Uterus (tissue), 4 donors: ENCODE measurements around the gene LATS1. TPM values are rescaled to one million over a fixed set of nuclear protein-coding genes. Genes with fewer than 3 reads are reported as not detected.

Experiments used
- DNase-seq, 2 donors: peaks; one replicate each; pipeline ENCODE4 v3.0.0-alpha.2; 2019 to 2020
- H3K27ac ChIP-seq, 2 donors: fragments of 200-600 bp; sonication (generic); 1 replicate in 1 of 2; 2 replicates in 1 of 2; pipeline ENCODE4 v1.5.1; 2016 to 2018
- H3K27me3 ChIP-seq, 2 donors: fragments of 200-600 bp; sonication (generic); one replicate each; pipeline ENCODE4 v1.5.1; 2018 to 2019; ENCODE audit warnings: control low read depth in 1 of 2
- H3K36me3 ChIP-seq, 2 donors: fragments of 200-600 bp; sonication (generic); one replicate each; pipeline ENCODE4 v1.5.1; 2019; ENCODE audit warnings: control low read depth in 1 of 2
- H3K4me1 ChIP-seq, 2 donors: fragments of 200-600 bp; sonication (generic); one replicate each; pipeline ENCODE4 v1.5.1; 2018 to 2019; ENCODE audit warnings: control low read depth in 1 of 2
- H3K4me3 ChIP-seq, 2 donors: fragments of 200-600 bp; sonication (generic); 1 replicate in 1 of 2; 2 replicates in 1 of 2; pipeline ENCODE4 v1.5.1; 2018 to 2019; ENCODE audit warnings: mild to moderate bottlenecking in 1 of 2
- H3K9me3 ChIP-seq, 2 donors: fragments of 200-600 bp; sonication (generic); one replicate each; pipeline ENCODE4 v1.5.1; 2019; ENCODE audit warnings: control low read depth in 1 of 2
- CTCF ChIP-seq, 4 experiments: fragments of 200-600 bp in 2 of 4; fragments of 450-650 bp in 2 of 4; sonication (generic) in 2 of 4; IDR thresholded peaks; one replicate each; pipeline ENCODE4 v1.5.1; 2016 to 2019; ENCODE audit warnings: antibody characterized with exemption in 4 of 4, mild to moderate bottlenecking in 2 of 4, moderate library complexity in 1 of 4
- POLR2A ChIP-seq, 2 donors: fragments of 450-650 bp; IDR thresholded peaks; one replicate each; pipeline ENCODE4 v1.6.1; 2016; ENCODE audit warnings: antibody characterized with exemption in 2 of 2, mild to moderate bottlenecking in 1 of 2, moderate library complexity in 1 of 2
- intact Hi-C: fragments of 100-400 bp; cut with DNase I; formaldehyde crosslinking; loops from one replicate; pipeline ENCODE4 v1.15.1; 2023; ENCODE audit warnings: low total_unique reads
- total RNA-seq, 4 donors: library from RNA; depleted of rRNA in 3 of 4; stranded (reverse); fragments of >200 nt in 3 of 4; gene quantifications; one replicate each; pipeline versions ENCODE4 v1.1.0 to v1.2.4, GENCODE V29; 2014 to 2023
- donor health status: DM: yes; HTN: yes; CAD: no.

The LATS1 gene
- total RNA-seq, 4 donors from 2014 or later = 8.5 to 45.4 (median 27.4) TPM

GRCh38 chr6:149657441-149657840 lies 60.5 kb downstream of the LATS1 start:
- TF ChIP-seq POLR2A (IDR thresholded peaks at IDR 0.05) (no peak), CTCF (IDR thresholded peaks at IDR 0.05) (no peak)
- intact Hi-C loops = no loop called here
- no peak overlapping the region for H3K27ac ChIP-seq
- DNase-seq = no peak
- no peaks in the 10 kb centered on the region for H3K4me1 ChIP-seq
- peaks cover 0 to 6% of the 10 kb centered on the region in 2 donors for H3K36me3 ChIP-seq
- H3K27me3 ChIP-seq = no peaks in the 10 kb centered on the region
- no peaks in the 10 kb centered on the region for H3K9me3 ChIP-seq
- H3K4me3 ChIP-seq = no peak overlapping the region

- no peak for DNase-seq
- Histone ChIP-seq H3K27me3 (no peaks in the 10 kb centered on the region), H3K27ac (no peak overlapping the region), H3K4me3 (no peak overlapping the region), H3K9me3 (no peaks in the 10 kb centered on the region), H3K4me1 (no peaks in the 10 kb centered on the region), H3K36me3 (no peaks in the 10 kb centered on the region)
- TF ChIP-seq POLR2A (IDR thresholded peaks at IDR 0.05) (no peak), CTCF (IDR thresholded peaks at IDR 0.05) (no peak)
- intact Hi-C loops = no loop called here
Measured at GRCh38 chr6:149651056-149651455, 66.8 kb downstream of the LATS1 start.

GRCh38 chr6:149648148-149649145 lies 69.5 kb downstream of the LATS1 start, which contains the start of gene KATNA1:
KATNA1 (minus strand) TSS chr6:149648714; CDS start chr6:149638547, 10,167 bp downstream.
- no peaks in the 10 kb centered on the region for H3K9me3 ChIP-seq
- peak within 1 kb of the TSS; percentile 78 to 82 for H3K27ac ChIP-seq
- no peaks in the 10 kb centered on the region for H3K36me3 ChIP-seq
- peak; percentile 69 to 84 for DNase-seq
- H3K27me3 ChIP-seq = no peaks in the 10 kb centered on the region
- no peaks in the 10 kb centered on the region for H3K4me1 ChIP-seq
- peak within 1 kb of the TSS; percentile 60 to 94 for H3K4me3 ChIP-seq
- TF ChIP-seq POLR2A (IDR thresholded peaks at IDR 0.05) (peak; percentile 15 to 66), CTCF (IDR thresholded peaks at IDR 0.05) (peak in 3 of 4 experiments; percentile 4 to 17 (median 9))
- intact Hi-C loops = no loop called here

GRCh38 chr6:149646599-149646998 lies 71.3 kb downstream of the LATS1 start:
- Histone ChIP-seq H3K27me3 (no peaks in the 10 kb centered on the region), H3K36me3 (no peaks in the 10 kb centered on the region), H3K4me1 (no peaks in the 10 kb centered on the region), H3K4me3 (peak overlapping the region in 1 of 2 donors; percentile 60), H3K9me3 (no peaks in the 10 kb centered on the region), H3K27ac (no peak overlapping the region)
- TF ChIP-seq CTCF (IDR thresholded peaks at IDR 0.05) = no peak
- TF ChIP-seq POLR2A (IDR thresholded peaks at IDR 0.05) = no peak
- DNase-seq = no peak
- intact Hi-C loops = no loop called here
